ENCODE data around the gene CASP9.

Gene CASP9

GRCh38 chr1:15508700-15509487, 15.1 kb downstream of the CASP9 start:
- no peak overlapping the region for H3K4me3 ChIP-seq (ENCODE audit: low read depth, low read length)
- TF ChIP-seq CTCF (IDR thresholded peaks at IDR 0.05; ENCODE audit: low read depth, low read length) = no peak

DNA sequence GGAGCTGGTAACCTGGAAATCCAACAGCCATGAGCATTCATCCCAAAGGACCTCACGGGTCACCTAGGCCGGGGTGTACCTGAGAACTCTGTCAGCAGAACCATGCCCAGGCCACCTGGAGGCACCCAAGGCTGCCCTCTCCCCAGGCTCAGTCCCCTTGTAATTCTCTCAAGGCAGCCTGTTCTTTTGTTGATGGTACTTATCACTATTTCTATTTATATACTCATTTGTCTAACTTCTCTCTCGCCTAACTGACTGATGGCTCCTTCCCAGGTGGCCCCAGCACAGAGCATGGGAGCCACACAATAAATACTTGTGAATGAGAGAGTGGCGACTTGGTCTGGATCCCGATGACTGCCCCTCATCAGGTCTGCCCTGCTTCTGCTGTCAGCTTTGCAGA, 16.7 kb downstream of the CASP9 start:
- no peak for TF ChIP-seq CTCF (IDR thresholded peaks at IDR 0.05; ENCODE audit: low read depth, low read length)
- no peak overlapping the region for H3K4me3 ChIP-seq (ENCODE audit: low read depth, low read length)

- no peak overlapping the region for H3K4me3 ChIP-seq (ENCODE audit: low read depth, low read length)
- no peak for TF ChIP-seq CTCF (IDR thresholded peaks at IDR 0.05; ENCODE audit: low read depth, low read length)
Measured at GRCh38 chr1:15506831-15507230, 17.2 kb downstream of the CASP9 start.

DNA sequence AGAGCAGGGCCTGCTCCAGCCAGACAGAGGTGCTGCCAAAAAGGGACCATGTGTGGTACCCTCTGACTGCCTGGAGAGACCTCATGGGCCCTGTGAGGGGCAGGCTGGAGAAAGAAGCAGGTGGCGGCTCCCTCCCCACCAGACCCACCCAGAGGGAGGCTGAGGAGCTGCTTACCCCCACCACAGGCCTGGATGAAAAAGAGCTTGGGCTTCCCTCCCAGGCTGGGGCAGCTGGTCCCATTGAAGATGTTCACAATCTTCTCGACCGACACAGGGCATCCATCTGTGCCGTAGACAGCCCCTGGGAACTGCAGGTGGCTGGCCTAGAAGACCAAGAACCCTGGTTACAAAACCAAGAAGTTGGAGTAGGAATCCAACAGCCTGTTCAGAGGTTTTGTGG, 19.6 kb downstream of the CASP9 start:
- H3K4me3 ChIP-seq (ENCODE audit: low read depth, low read length) = no peak overlapping the region
- TF ChIP-seq CTCF (IDR thresholded peaks at IDR 0.05; ENCODE audit: low read depth, low read length) = no peak

DNA sequence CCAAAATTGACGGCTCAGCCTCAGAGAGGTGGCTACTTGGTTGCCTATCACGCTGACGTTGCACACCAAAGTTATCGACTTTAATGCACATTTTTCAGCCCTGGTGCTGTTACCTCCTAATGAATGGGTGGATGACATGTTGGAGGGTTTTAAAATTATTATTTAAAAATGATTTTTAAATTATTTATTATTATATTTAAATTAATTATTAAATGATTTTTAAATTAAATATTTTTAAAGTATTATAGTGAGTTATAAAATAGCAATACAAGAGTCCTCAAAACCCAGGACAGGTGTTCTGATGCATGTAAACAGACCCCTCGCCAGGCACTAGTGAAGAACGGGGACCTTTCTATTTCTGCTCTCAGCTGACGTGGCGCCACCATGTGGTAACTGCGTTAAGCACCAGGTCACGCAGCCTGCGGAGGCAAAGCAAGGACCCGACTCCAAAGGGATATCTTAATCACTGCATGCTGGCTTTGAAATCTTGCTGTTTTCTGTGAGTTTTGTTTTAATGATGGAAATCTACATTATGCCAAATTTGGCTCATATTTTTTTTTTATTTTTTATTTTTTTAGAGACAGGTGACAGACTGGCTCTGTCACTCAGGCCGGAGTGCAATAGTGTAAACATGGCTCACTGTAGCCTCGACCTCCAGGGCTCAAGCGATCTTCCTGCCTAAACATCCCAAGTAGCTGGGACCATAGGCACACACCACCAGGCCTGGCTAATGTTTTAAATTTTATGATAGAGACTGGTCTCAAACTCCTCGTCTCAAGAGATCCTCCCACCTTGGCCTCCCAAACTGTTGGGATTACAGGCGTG, 22.6 kb downstream of the CASP9 start:
- H3K4me3 ChIP-seq (ENCODE audit: low read depth, low read length) = no peak overlapping the region
- TF ChIP-seq CTCF (IDR thresholded peaks at IDR 0.05; ENCODE audit: low read depth, low read length) = peak; percentile 74

- TF ChIP-seq CTCF (IDR thresholded peaks at IDR 0.05; ENCODE audit: low read depth, low read length) = no peak
- no peak overlapping the region for H3K4me3 ChIP-seq (ENCODE audit: low read depth, low read length)
Measured at GRCh38 chr1:15500184-15501178, 23.5 kb downstream of the CASP9 start.

All from WI38 (cell line).